WTC11 (cell line): ENCODE data around the gene NLGN1.

Source experiments
- CREB1 ChIP-seq: sonication (generic); formaldehyde crosslinking; IDR thresholded peaks from 2 replicates; pipeline ENCODE4 v1.8.0; 2023; ENCODE audit warnings: mild to moderate bottlenecking, missing genetic modification reagents
- SP1 ChIP-seq: sonication (generic); formaldehyde crosslinking; conservative IDR thresholded peaks from 2 replicates; pipeline ENCODE4 v1.8.1; 2022; ENCODE audit warnings: missing genetic modification reagents
- TF ChIP-seq, protein P1 (sequence below): fragments of 200-600 bp; IDR thresholded peaks from 2 replicates; pipeline ENCODE4 v1.8.0; 2022; ENCODE audit warnings: antibody characterized with exemption

DNA sequence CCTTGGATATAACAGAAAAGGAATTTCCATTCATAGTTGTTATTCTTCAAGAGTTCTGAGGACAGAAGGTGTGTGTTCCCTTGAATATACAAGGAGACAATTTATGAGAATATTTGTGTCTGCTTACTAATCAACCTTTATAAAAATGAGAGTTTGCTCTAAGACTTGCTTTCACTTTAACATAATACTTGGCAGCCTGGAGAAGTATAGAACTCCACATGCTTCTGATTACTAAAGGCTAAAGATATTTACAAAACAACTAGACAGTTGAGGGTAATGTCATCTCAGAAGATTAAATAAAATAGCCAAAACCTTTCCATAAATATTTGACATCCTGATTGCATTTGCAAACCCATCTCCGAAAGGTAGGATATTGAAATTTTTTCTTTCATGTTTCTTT, 734.5 kb downstream of the NLGN1 start:
- no peak for TF ChIP-seq SP1 (CRISPR knock-in tag)
- no peak for TF ChIP-seq CREB1
- TF ChIP-seq, protein P1, sequence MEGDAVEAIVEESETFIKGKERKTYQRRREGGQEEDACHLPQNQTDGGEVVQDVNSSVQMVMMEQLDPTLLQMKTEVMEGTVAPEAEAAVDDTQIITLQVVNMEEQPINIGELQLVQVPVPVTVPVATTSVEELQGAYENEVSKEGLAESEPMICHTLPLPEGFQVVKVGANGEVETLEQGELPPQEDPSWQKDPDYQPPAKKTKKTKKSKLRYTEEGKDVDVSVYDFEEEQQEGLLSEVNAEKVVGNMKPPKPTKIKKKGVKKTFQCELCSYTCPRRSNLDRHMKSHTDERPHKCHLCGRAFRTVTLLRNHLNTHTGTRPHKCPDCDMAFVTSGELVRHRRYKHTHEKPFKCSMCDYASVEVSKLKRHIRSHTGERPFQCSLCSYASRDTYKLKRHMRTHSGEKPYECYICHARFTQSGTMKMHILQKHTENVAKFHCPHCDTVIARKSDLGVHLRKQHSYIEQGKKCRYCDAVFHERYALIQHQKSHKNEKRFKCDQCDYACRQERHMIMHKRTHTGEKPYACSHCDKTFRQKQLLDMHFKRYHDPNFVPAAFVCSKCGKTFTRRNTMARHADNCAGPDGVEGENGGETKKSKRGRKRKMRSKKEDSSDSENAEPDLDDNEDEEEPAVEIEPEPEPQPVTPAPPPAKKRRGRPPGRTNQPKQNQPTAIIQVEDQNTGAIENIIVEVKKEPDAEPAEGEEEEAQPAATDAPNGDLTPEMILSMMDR = no peak
